AG09319 (cell line): ENCODE results near the gene FAM181B.

ENCODE experiments used
- DNase-seq: peaks from one replicate; pipeline ENCODE4 v3.0.0-alpha.2; 2010; ENCODE audit warnings: low read depth; ENCODE audit errors: extremely low read depth
- TF ChIP-seq, protein P1 (sequence below): IDR thresholded peaks from 2 replicates; pipeline ENCODE4 v1.5.1; 2011; ENCODE audit warnings: low read depth, mild to moderate bottlenecking, inconsistent platforms, low read length, moderate library complexity

FAM181B gene

GRCh38 chr11:82771781-82772180 lies 38.1 kb upstream of the FAM181B start:
- TF ChIP-seq, protein P1, sequence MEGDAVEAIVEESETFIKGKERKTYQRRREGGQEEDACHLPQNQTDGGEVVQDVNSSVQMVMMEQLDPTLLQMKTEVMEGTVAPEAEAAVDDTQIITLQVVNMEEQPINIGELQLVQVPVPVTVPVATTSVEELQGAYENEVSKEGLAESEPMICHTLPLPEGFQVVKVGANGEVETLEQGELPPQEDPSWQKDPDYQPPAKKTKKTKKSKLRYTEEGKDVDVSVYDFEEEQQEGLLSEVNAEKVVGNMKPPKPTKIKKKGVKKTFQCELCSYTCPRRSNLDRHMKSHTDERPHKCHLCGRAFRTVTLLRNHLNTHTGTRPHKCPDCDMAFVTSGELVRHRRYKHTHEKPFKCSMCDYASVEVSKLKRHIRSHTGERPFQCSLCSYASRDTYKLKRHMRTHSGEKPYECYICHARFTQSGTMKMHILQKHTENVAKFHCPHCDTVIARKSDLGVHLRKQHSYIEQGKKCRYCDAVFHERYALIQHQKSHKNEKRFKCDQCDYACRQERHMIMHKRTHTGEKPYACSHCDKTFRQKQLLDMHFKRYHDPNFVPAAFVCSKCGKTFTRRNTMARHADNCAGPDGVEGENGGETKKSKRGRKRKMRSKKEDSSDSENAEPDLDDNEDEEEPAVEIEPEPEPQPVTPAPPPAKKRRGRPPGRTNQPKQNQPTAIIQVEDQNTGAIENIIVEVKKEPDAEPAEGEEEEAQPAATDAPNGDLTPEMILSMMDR, result no peak
- no peak for DNase-seq

GRCh38 chr11:82767123-82767522 lies 33.5 kb upstream of the FAM181B start:
- TF ChIP-seq, protein P1, result no peak
- no peak for DNase-seq

- TF ChIP-seq, protein P1, result no peak
- DNase-seq, result no peak
Observed at GRCh38 chr11:82765466-82766034, 31.9 kb upstream of the FAM181B start.

GRCh38 chr11:82763167-82763566 lies 29.5 kb upstream of the FAM181B start:
- DNase-seq, result no peak
- TF ChIP-seq, protein P1, result no peak

- no peak for DNase-seq
- TF ChIP-seq, protein P1, result no peak
Observed at GRCh38 chr11:82759649-82760048, 26.0 kb upstream of the FAM181B start.

- no peak for DNase-seq
- TF ChIP-seq, protein P1, result no peak
Observed at GRCh38 chr11:82757660-82758357, 24.1 kb upstream of the FAM181B start.

- TF ChIP-seq, protein P1, result no peak
- no peak for DNase-seq
Observed at GRCh38 chr11:82756765-82757639, 23.3 kb upstream of the FAM181B start.
